Tibial artery (tissue), 4 donors: ENCODE measurements around the gene EPB41L4B.

Source experiments
- DNase-seq, 2 donors: peaks; one replicate each; pipeline ENCODE4 v3.0.0-alpha.2; 2019
- H3K27ac ChIP-seq, 2 donors: fragments of 200-600 bp; sonication (generic) in 1 of 2; 1 replicate in 1 of 2; 2 replicates in 1 of 2; pipeline ENCODE4 v1.5.1; 2018 to 2019; ENCODE audit warnings: mild to moderate bottlenecking in 1 of 2
- H3K27me3 ChIP-seq, 2 donors: fragments of 200-600 bp; sonication (generic) in 1 of 2; one replicate each; pipeline versions ENCODE4 v1.5.1 to v1.6.0; 2016 to 2019
- H3K36me3 ChIP-seq, 3 donors: fragments of 200-600 bp; sonication (generic) in 2 of 3; one replicate each; pipeline ENCODE4 v1.5.1; 2016 to 2019; ENCODE audit warnings: mild to moderate bottlenecking in 2 of 3
- H3K4me1 ChIP-seq, 4 donors: fragments of 200-600 bp; sonication (generic) in 2 of 4; 1 replicate in 3 of 4; 2 replicates in 1 of 4; pipeline ENCODE4 v1.5.1; 2016 to 2019
- H3K4me3 ChIP-seq, 2 donors: fragments of 200-600 bp; sonication (generic) in 1 of 2; 1 replicate in 1 of 2; 2 replicates in 1 of 2; pipeline ENCODE4 v1.5.1; 2018 to 2019; ENCODE audit warnings: mild to moderate bottlenecking in 2 of 2
- H3K9me3 ChIP-seq, 3 donors: fragments of 200-600 bp; sonication (generic) in 1 of 3; one replicate each; pipeline ENCODE4 v1.5.1; 2016 to 2019
- CTCF ChIP-seq, 2 experiments: fragments of 200-600 bp in 1 of 2; fragments of 450-650 bp in 1 of 2; IDR thresholded peaks; one replicate each; pipeline ENCODE4 v1.5.1; 2017 to 2019; ENCODE audit warnings: antibody characterized with exemption in 2 of 2, mild to moderate bottlenecking in 1 of 2, moderate library complexity in 1 of 2
- intact Hi-C: fragments of 100-400 bp; cut with DNase I; formaldehyde crosslinking; loops from one replicate; pipeline ENCODE4 v1.15.0; 2023; ENCODE audit warnings: low total_unique reads

EPB41L4B gene

DNA sequence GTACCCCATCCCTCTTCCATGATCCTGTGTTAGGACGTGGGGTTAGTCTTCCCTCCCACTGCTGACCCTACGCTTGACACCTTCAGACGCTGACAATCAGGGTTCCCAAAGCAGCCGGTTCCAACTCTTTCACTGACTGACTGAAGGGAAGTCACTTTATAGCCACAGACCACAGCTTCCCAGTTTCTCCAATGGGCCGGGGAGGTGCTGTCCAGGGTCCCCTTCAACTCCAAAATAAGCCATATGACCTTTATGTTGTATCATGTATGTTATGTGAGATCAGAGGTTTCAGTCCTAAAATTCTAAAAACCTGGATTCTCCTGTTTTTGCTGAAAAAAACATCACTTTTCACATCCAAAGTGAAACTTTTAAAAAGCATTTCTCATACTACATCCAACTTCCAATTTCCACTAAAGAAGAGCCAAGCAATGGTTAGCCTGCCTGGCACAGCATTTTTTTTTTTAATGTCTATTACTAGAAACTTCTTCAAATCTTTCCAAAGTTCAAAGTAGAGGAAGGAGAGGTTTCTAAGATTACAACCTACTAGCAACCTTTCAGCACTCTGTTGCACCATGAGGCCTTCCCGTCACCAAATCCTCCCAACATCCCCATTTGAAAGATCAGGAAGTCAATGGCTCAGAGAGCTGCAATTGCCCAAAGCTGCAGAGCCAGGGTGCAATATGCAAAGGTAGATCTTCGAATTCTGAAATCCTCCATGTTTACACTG lies 5.2 kb downstream of the EPB41L4B start:
- no peaks in the 10 kb centered on the region for H3K9me3 ChIP-seq
- H3K27me3 ChIP-seq: peaks cover 0 to 40% of the 10 kb centered on the region in 2 donors
- H3K4me1 ChIP-seq: peaks cover 0 to 23% (median 15%) of the 10 kb centered on the region in 4 donors
- no peak for DNase-seq
- no peak for TF ChIP-seq CTCF (IDR thresholded peaks at IDR 0.05)
- no peak overlapping the region for H3K4me3 ChIP-seq
- intact Hi-C loops: no loop called here
- no peaks in the 10 kb centered on the region for H3K36me3 ChIP-seq
- no peak overlapping the region for H3K27ac ChIP-seq

- intact Hi-C loops: no loop called here
- no peak for DNase-seq
- Histone ChIP-seq H3K27ac (no peak overlapping the region), H3K4me3 (no peak overlapping the region), H3K4me1 (peaks cover 0 to 23% (median 10%) of the 10 kb centered on the region in 4 donors), H3K27me3 (peaks cover 0 to 30% of the 10 kb centered on the region in 2 donors), H3K36me3 (no peaks in the 10 kb centered on the region), H3K9me3 (no peaks in the 10 kb centered on the region)
- TF ChIP-seq CTCF (IDR thresholded peaks at IDR 0.05): no peak
These were observed 6.8 kb downstream of the EPB41L4B start for GRCh38 chr9:109314011-109314531.

DNA sequence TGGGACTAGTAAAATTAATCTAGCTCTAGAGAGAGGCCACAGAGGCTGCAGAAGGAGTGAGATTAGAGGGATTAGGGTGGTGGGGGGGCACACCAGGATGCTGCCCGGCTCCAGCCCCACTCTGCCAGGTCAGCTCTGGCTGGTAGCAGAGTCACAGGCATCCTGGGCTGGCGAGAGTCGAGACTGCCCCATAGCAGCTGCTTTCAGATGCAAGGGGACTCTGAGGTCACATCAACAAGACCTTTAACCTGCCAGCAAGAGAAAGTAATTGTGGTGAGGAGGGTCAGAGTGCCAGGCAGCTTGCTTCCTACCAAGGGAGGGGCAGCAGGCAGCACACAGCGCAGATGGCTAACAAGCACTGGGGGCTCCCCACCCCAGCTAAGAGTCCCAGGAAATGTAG lies 7.5 kb downstream of the EPB41L4B start:
- no peak for TF ChIP-seq CTCF (IDR thresholded peaks at IDR 0.05)
- no peak for DNase-seq
- no peaks in the 10 kb centered on the region for H3K9me3 ChIP-seq
- intact Hi-C loops: no loop called here
- H3K27me3 ChIP-seq: peaks cover 0 to 23% of the 10 kb centered on the region in 2 donors
- H3K27ac ChIP-seq: no peak overlapping the region
- no peak overlapping the region for H3K4me3 ChIP-seq
- no peaks in the 10 kb centered on the region for H3K36me3 ChIP-seq
- peaks cover 0 to 22% (median 9%) of the 10 kb centered on the region in 4 donors for H3K4me1 ChIP-seq

DNA sequence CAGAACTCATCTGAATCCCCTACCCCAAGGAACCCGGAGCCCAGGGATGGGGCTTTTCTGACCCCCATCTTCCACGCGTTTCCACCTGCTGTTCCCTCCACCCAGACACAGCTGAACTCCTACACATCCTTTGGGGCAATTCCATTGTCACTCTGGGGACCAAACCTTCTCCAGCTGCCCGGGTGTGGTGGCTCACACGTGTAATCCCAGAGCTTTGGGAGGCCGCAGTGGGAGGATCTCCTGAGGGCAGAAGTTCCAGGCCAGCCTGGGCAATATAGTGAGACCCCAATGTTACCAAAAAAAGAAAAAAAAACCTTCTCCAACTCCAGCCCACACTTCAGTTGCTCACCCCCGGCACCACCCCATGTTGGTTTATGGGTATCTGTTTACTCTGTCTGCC lies 8.1 kb downstream of the EPB41L4B start:
- no peak overlapping the region for H3K27ac ChIP-seq
- H3K4me3 ChIP-seq: no peak overlapping the region
- no peak for TF ChIP-seq CTCF (IDR thresholded peaks at IDR 0.05)
- H3K4me1 ChIP-seq: peaks cover 0 to 22% (median 9%) of the 10 kb centered on the region in 4 donors
- DNase-seq: no peak
- H3K27me3 ChIP-seq: peaks cover 0 to 21% of the 10 kb centered on the region in 2 donors
- H3K9me3 ChIP-seq: no peaks in the 10 kb centered on the region
- H3K36me3 ChIP-seq: no peaks in the 10 kb centered on the region
- intact Hi-C loops: no loop called here

GRCh38 chr9:109311731-109312130 lies 9.1 kb downstream of the EPB41L4B start:
- no peak for DNase-seq
- no peak overlapping the region for H3K4me3 ChIP-seq
- H3K9me3 ChIP-seq: no peaks in the 10 kb centered on the region
- no peak for TF ChIP-seq CTCF (IDR thresholded peaks at IDR 0.05)
- no peak overlapping the region for H3K27ac ChIP-seq
- intact Hi-C loops: no loop called here
- peaks cover 0 to 22% (median 9%) of the 10 kb centered on the region in 4 donors for H3K4me1 ChIP-seq
- peaks cover 0 to 15% of the 10 kb centered on the region in 2 donors for H3K27me3 ChIP-seq
- H3K36me3 ChIP-seq: no peaks in the 10 kb centered on the region
